ENCODE measurements around the gene BRD4. TPM values are rescaled to one million over a fixed set of nuclear protein-coding genes. Genes with fewer than 3 reads are reported as not detected.

The BRD4 gene
- total and polyA plus RNA-seq, 8 donors, result 10.6 to 113 (median 20.5) TPM

DNA sequence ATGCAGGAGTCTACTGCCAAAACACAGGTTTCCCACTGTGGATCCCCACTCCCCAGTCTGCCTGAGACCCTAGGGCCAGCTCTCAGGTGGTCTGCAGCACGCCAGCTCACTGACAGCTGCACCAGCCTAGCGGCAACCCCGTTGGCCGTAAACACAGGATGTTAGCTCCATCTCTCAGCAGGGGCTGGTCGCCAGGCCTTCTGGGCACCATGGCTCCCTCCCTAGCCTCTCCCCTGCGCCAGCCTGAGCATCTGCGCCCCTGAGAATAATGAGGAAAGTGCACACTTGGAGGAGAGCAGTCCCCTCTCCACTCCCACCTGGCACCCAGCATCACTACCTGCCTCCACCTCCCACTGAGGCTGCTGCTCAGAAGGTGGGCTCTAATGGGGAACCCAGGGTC, 79.3 kb downstream of the BRD4 start:
- no peaks in the 10 kb centered on the region for H3K27me3 ChIP-seq
- DNase-seq, result no peak
- H3K36me3 ChIP-seq, result peaks cover 60 to 94% (median 88%) of the 10 kb centered on the region in 4 donors
- no peaks in the 10 kb centered on the region for H3K9me3 ChIP-seq
- intact Hi-C loops (cut with DNase I; ENCODE audit: low total_unique reads), result no loop called here
- no peak overlapping the region for H3K4me3 ChIP-seq
- H3K27ac ChIP-seq, result peak overlapping the region in 4 of 5 donors; percentile 85 to 91 (median 88)
- peaks cover 48 to 61% (median 54%) of the 10 kb centered on the region in 4 donors for H3K4me1 ChIP-seq
- 53 to 88% (median 82%) methylated on average over 4 to 7 of the region's 7 CpGs for WGBS, 5 donors
- TF ChIP-seq POLR2AphosphoS5 (IDR thresholded peaks at IDR 0.05) (no peak), POLR2A (IDR thresholded peaks at IDR 0.05) (no peak), CTCF (IDR thresholded peaks at IDR 0.05) (no peak), EP300 (IDR thresholded peaks at IDR 0.05) (no peak)

GRCh38 chr19:15252398-15253018, 79.8 kb downstream of the BRD4 start:
- no peak for TF ChIP-seq POLR2A (IDR thresholded peaks at IDR 0.05)
- TF ChIP-seq CTCF (IDR thresholded peaks at IDR 0.05), result peak in 1 of 7 experiments; percentile 4
- Histone ChIP-seq H3K27me3 (no peaks in the 10 kb centered on the region), H3K27ac (peak overlapping the region in 4 of 5 donors; percentile 85 to 91 (median 88)), H3K4me3 (no peak overlapping the region), H3K9me3 (no peaks in the 10 kb centered on the region), H3K36me3 (peaks cover 56 to 94% (median 88%) of the 10 kb centered on the region in 4 donors), H3K4me1 (peaks cover 54 to 66% (median 60%) of the 10 kb centered on the region in 4 donors)
- intact Hi-C loops (cut with DNase I; ENCODE audit: low total_unique reads), result no loop called here
- 61 to 68% (median 64%) methylated on average over 9 of the region's 9 CpGs for WGBS, 5 donors
- DNase-seq, result peak in 1 of 2 donors; percentile 50

DNA sequence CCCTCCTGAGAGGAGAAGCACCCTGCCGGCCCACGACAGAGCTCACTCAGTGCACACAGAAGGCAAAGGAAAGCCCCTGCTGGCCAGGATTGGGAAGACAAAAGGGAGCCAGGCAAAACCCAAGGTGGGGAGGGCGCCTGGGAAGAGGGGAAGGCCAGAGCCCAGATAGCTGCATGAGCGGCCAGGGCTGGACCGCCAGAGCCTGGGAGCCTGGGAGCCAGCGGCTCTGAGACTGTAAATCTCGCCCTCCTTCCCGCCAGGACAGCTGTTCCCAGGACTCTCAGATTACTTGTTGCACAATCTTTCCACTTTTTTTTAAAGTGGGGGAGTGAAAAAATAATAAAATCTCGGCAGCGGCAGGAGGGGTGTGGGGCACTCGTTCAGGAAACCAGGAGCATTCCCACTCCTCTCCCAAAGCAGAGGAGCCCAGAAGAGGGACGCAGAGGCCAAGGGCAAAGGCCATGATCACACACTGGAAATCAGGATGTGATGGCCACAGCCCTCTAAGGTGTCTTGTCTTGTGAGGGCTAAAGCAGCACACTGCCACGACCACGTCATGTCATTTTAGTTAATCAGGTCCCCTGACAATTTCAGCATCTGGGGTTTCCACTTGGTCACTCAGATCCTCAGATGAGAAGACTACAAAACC, 80.5 kb downstream of the BRD4 start:
- intact Hi-C loops (cut with DNase I; ENCODE audit: low total_unique reads), result no loop called here
- no peak for TF ChIP-seq POLR2A (IDR thresholded peaks at IDR 0.05)
- peak in 2 of 7 experiments; percentile 12 to 26 for TF ChIP-seq CTCF (IDR thresholded peaks at IDR 0.05)
- peak in 2 of 3 donors; percentile 30 to 33 for TF ChIP-seq POLR2AphosphoS5 (IDR thresholded peaks at IDR 0.05)
- Histone ChIP-seq H3K27me3 (no peaks in the 10 kb centered on the region), H3K9me3 (no peaks in the 10 kb centered on the region), H3K36me3 (peaks cover 56 to 94% (median 88%) of the 10 kb centered on the region in 4 donors), H3K4me3 (peak overlapping the region in 1 of 4 donors; percentile 26), H3K27ac (peak overlapping the region; percentile 61 to 91 (median 87)), H3K4me1 (peaks cover 60 to 73% (median 66%) of the 10 kb centered on the region in 4 donors)
- peak; percentile 33 to 91 for DNase-seq
- WGBS, 5 donors, result 45 to 67% (median 60%) methylated on average over 14 of the region's 14 CpGs

DNA sequence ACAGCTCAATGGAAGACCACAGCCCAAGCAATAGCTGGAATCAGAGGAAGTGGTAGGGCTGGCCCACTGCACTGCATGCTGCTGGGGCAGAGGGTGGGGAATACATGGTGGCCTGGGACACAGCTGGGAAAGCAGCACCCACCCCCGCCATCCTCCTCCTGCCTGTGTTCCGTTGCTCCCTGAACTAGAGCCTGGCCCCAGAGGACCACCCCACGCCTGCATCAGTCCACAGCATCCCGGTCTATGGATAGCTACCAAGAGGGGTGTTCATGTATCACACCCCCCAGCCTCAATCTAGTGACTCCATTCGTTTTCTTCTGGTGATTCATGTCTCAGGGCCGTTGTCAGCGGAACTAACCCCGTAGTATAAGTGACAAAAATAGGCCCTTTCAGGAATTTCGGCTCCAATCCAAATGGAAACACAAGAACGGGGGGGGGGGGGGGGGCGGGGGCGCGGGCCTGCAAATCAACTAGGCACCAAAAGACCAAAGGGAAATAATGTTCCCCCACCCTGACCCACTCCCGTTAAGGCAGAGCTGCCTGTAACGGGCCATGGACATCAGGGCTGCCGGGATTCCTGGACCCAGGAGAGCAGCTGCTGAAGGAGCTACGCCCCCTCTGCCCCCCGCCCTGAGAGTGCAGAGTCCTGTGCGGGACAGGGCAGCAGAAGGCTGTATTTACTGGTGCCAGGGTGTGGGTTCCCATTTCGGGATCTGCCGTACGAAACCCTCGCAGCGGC, 81.2 kb downstream of the BRD4 start:
- H3K4me3 ChIP-seq, result peak overlapping the region in 1 of 4 donors; percentile 26

More for the DNA sequence above, 81.2 kb downstream of the BRD4 start:
- 49 to 70% (median 59%) methylated on average over 14 to 24 of the region's 24 CpGs for WGBS, 5 donors
- H3K27me3 ChIP-seq, result no peaks in the 10 kb centered on the region
- DNase-seq, result peak in 1 of 2 donors; percentile 69
- H3K4me1 ChIP-seq, result peaks cover 60 to 79% (median 73%) of the 10 kb centered on the region in 4 donors
- TF ChIP-seq POLR2A (IDR thresholded peaks at IDR 0.05) (no peak), EP300 (IDR thresholded peaks at IDR 0.05) (no peak), POLR2AphosphoS5 (IDR thresholded peaks at IDR 0.05) (no peak), CTCF (IDR thresholded peaks at IDR 0.05) (no peak)
- H3K36me3 ChIP-seq, result peaks cover 49 to 94% (median 88%) of the 10 kb centered on the region in 4 donors
- intact Hi-C loops (cut with DNase I; ENCODE audit: low total_unique reads), result no loop called here
- H3K27ac ChIP-seq, result peak overlapping the region; percentile 61 to 91 (median 87)
- H3K9me3 ChIP-seq, result no peaks in the 10 kb centered on the region

Measured in stomach (tissue), 9 donors.